HG03196 (cell line): ENCODE data around the gene FYCO1.

Experiments
- ATAC-seq: cut with Tn5 transposase; IDR thresholded peaks from one replicate; pipeline ENCODE4 v1.9.1; 2021; ENCODE audit not compliant: unreplicated experiment

Gene FYCO1

GRCh38 chr3:45890405-45890804, 105.2 kb downstream of the FYCO1 start:
- no peak for ATAC-seq

- no peak for ATAC-seq
Observed at GRCh38 chr3:45889337-45889736, 106.3 kb downstream of the FYCO1 start.

DNA sequence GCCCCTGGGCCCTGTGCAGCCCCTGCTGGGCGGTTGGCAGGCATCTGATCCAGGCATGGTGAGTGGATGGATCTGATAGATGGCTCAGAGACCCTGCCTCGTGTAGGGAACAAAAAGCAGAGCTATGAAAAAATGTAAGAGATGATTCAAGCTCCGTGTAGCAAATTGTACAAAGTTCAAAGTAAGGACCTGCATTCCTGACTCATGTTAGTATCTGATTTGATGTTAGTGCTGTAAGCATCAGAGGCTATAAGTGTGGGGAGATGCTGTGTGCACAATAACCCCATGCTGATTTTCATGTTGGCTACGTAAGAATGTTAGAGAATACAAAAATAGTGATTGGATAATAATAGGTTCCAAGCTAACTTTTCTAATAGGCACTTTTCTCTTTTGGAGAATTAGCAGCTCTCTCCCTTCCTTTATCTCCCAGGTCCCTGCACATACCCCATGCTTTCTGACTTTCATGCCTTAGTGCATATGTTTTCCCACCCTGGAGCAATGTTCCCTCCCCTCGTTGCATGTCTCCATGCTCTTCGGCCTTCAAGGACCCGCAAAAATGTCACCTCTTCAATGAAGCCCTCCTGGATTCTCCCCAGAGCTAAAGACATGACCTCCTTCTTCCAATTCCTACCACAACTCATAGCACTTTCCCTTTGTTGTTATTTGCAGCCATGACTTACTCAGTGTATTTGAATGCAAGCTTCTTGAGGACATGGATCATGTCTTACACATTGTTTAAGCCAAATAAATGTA, 107.7 kb downstream of the FYCO1 start:
- no peak for ATAC-seq

DNA sequence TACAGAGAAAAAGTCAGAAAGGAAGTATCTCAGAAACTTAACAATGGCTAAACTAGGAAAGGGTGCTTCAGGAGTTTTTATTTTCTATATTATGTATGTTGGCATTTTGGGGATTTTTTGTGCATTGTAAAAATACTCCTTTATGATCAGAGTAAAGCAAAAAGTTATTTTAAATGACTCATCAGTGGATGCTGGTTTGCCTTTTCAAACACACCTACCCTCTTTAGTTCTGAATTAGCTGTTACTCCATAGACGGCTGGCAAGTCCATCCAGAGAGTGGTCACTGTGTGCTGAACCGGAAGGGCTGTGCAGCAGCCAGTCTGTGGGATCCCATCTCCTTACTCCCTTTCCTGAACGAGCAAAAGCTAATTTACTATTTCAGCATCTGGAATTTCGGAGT, 108.3 kb downstream of the FYCO1 start:
- ATAC-seq, result no peak

GRCh38 chr3:45885979-45886705, 109.5 kb downstream of the FYCO1 start, which contains the start of gene CCR9:
Gene CCR9 (plus strand): TSS chr3:45886543. CDS start chr3:45894934, 8,391 bp downstream.
- no peak for ATAC-seq

DNA sequence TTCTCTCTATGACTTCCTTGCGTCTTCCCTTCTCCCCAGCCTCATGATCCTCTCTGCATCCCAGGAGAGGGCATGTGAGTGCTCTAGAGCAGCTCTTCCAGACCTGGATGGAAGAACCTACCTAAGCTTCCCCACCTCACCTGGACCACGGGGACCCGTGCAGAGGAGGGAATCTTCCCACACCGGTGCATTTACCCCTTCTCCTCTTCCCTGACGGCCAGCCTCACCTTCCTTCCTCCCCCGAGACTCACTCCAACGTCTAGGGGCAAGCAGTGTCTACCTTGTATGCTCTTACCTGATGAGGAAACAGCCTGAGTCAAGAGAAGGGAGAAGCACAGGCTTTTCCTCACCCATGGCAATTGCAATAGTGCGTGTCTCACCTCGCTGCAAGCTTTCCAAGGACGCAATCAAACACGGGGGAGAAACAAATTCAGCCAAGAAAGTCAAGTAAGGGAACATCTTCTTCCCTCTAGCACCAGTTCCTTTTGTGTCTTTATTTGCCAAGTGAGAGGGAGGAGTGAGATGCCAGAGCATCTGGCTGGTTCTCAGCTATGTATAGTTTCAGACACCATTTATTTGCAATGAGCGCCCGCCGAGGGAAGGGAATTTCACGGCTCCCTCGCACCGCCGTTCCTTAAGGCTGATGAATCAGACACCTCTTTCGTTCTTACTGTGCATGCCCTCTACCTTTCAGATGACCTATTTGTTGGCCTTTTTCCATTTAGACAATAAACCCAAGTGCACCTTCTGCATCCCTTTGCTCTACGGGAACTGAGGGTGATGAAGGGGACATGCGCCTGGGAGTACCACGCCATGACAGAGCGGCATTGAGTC, 111.0 kb downstream of the FYCO1 start:
- ATAC-seq, result no peak

DNA sequence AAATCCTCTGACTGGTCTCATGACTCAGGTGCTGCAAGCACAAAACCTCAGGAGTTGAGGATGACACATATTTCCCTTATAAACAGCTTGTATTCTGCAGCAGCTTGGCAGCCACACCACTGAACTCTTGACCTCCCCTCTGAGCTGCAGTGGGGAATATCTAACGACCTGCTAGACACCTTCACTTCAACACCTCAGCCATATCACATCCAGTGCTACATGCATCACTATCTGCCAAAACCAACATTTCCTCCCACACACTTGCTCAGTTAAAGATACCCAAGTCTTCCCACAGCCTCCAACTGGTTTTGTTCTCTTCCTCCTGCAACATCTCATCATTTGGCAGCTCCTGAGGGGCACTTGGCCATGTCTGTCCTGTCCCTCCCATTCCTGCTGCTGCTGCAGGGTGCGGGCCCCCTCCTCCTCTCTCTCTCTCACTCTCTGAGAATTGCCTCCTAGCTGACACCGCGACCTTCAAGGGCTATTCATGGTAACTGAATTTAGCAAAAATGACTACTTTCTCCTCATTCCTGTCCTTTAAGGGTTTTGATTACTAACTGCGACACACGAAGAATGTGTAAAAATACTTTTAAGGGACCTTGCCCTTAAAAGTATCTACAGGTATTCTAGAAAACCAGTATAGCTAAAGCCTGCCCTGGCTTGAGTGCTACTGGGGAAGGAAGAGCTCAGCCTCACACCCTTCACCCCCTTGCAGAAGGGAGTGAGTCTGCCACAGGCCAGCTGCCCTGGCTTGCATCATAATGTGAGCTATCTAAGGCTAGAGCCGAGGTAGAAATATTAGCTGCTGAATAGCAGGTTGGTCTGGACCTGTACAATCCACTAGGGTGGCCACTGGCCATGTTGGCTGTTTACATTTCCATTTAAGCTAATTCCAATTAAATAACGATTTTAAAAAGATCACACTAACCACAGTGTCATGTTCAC, 114.3 kb downstream of the FYCO1 start:
- no peak for ATAC-seq

- ATAC-seq, result no peak
Observed at GRCh38 chr3:45880725-45881077, 114.9 kb downstream of the FYCO1 start.

DNA sequence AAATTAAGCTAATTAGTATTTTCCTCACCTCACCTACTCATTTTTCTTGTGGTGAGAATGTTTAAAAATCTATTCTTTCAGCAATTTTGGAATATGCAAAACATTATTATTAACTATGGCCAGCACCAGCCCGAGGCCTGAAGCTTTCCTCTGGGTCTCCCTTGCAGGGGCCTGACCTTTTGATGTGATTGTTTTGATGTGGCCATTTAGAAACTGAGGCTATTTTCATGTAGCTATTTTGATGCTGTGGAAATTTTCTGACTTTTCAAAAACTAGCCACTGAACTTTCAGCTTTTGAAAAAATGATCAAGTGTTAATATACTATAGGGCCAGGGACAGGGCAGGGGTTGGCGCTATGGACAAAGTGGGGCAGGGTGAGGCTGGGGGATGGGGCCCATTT, 117.5 kb downstream of the FYCO1 start:
- no peak for ATAC-seq

DNA sequence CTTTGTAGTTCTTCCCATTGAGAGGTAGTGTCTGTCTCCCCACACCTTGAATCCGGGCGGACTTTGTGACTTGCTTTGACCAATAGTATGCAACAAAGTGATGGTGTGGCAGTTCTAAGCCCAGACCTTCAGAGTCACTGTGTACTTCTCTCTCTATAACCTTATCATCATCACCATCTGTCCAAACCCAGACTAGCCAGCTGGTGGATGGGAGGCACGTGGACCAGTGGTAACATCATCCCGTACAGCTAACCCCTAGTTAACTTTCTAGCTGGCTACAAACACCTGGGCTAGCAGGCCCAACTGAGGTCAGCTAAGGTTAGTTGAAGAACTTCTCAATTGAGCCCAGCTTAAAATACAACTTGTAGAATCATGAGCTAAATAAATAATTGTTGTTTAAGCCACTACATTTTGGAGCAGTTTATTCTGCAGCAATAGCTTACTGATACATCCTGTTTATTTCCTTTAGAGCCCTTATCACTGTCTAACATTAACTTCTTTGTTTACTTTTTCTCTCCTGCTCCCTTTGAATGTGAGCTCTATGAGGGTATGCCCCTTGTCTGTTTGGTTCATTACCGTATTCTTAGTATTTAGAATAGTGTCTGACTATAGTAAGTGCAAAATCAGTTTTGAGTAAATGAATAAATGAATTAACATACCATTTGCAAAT, 120.8 kb downstream of the FYCO1 start:
- no peak for ATAC-seq

- no peak for ATAC-seq
Observed at GRCh38 chr3:45873638-45874037, 122.0 kb downstream of the FYCO1 start.

DNA sequence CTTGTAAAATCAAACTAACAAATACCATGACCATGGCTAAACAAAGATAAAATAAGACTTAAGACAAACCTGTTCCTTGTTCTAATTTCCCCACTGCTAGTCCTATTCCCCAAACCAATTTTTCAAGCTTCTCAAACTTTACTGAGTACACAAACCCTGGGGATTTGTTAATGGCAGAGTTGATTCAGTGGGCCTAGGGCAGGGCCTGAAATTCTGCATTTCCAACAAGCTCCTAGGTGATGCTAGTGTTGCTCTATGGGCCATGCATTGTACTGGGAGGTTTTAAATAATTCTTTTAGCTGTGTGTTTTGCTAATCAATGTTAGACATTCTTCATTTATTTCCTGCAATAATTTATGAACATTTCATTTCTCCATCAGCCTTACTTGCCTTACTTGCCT, 122.6 kb downstream of the FYCO1 start:
- ATAC-seq, result no peak

GRCh38 chr3:45872569-45872968, 123.1 kb downstream of the FYCO1 start:
- no peak for ATAC-seq

GRCh38 chr3:45871780-45872179, 123.8 kb downstream of the FYCO1 start:
- ATAC-seq, result no peak

DNA sequence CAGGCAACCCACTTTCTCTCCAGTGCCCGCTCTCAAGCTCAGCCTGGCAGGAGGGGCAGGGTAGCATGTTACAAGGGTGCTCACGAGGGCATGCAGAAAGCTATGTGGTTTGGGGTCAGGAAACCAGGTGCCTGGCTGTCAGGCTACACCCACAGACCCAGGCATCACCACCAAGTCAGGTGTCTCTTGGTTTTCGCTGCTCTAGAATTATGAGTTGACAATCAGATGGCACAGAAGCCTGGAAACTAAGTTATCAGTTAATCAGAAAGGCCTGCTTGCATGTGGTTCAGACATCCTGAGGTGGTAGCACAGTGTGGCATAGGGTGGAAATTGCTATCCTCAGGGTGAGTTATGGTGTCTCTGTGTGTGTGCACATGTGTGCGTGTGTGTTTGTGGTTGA, 125.5 kb downstream of the FYCO1 start:
- ATAC-seq, result no peak

- ATAC-seq, result no peak
Observed at GRCh38 chr3:45869638-45870037, 126.0 kb downstream of the FYCO1 start.

DNA sequence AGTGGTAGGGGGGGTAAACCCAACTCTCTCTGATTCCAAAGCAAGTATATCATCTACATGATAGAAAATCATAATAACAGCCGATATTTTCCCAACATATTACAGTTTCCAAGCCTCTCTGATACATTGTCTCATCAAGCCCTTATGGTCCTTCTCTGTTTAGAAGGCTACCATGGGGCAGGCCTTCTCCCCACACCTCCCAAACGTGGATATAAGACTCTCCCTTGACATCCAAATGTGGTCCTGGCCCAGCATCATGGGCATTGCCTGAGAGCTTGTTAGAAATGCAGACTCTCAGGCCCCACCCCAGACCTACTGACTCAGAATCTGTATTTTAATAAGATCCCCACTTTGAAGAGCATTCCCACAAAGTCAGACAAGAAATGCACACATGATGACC, 127.0 kb downstream of the FYCO1 start:
- no peak for ATAC-seq

DNA sequence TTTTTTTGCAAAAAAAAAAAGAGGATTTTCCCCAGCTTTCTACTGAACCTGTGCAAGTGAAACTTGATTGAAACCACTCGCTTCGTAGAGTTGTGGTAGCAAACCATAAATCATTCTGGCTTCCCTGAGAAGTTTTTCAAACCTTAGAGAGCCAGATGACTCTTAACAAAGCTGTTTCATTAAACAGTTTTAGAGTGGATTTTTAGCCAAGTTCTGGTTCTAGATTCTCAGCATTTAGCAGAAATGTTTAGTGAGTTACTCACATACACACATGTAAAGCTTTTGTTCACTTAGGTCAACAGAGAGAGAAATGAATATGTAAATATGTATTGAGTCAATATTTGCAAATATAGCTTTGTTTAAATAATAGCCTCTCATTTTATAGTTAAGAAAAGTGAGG, 127.4 kb downstream of the FYCO1 start:
- ATAC-seq, result no peak
